K562 (cell line): ENCODE results near the gene LMO2. TPM values are rescaled to one million over a fixed set of nuclear protein-coding genes. Genes with fewer than 3 reads are reported as not detected.

Source experiments
- ARID1B ChIP-seq: fragments of 450-650 bp; IDR thresholded peaks from 2 replicates; pipeline ENCODE4 v1.6.1; 2016; ENCODE audit warnings: antibody characterized with exemption, mild to moderate bottlenecking, inconsistent platforms
- ATF1 ChIP-seq, 2 experiments: fragments of 450-650 bp in 1 of 2; IDR thresholded peaks; 2 replicates each; pipeline ENCODE4 v1.6.1; 2016; ENCODE audit warnings: missing compliant biosample characterization in 1 of 2, missing genetic modification characterization in 1 of 2
- ATF7 ChIP-seq: fragments of 450-650 bp; IDR thresholded peaks from 2 replicates; pipeline ENCODE4 v1.7.1; 2014; ENCODE audit warnings: mild to moderate bottlenecking, moderate library complexity
- CREB3 ChIP-seq: fragments of 450-650 bp; conservative IDR thresholded peaks from 2 replicates; pipeline ENCODE4 v1.6.1; 2016; ENCODE audit warnings: missing genetic modification characterization, low read depth, mild to moderate bottlenecking, missing compliant biosample characterization, moderate library complexity
- EHMT2 ChIP-seq: fragments of 450-650 bp; IDR thresholded peaks from 2 replicates; pipeline ENCODE4 v1.6.1; 2018; ENCODE audit warnings: antibody characterized with exemption
- EP300 ChIP-seq: IDR thresholded peaks from 2 replicates; pipeline ENCODE4 v1.6.1; 2012; ENCODE audit warnings: low read length, improper control_type of control experiment
- FOXJ3 ChIP-seq: sonication (generic); formaldehyde crosslinking; IDR thresholded peaks from 2 replicates; pipeline ENCODE4 v1.4.0; 2020; ENCODE audit warnings: mild to moderate bottlenecking, missing genetic modification reagents
- HNRNPL ChIP-seq: fragments of 200-400 bp; formaldehyde crosslinking; IDR thresholded peaks from 2 replicates; pipeline ENCODE4 v1.6.1; 2017; ENCODE audit warnings: low read depth, mild to moderate bottlenecking, low read length
- KAT8 ChIP-seq: fragments of 450-650 bp; IDR thresholded peaks from 2 replicates; pipeline ENCODE4 v1.6.1; 2016; ENCODE audit warnings: low read depth, mild to moderate bottlenecking
- MAFF ChIP-seq: IDR thresholded peaks from 2 replicates; pipeline ENCODE4 v1.6.1; 2012; ENCODE audit warnings: low read length, improper control_type of control experiment
- MEIS2 ChIP-seq: fragments of 450-650 bp; IDR thresholded peaks from 2 replicates; pipeline ENCODE4 v1.6.1; 2014; ENCODE audit warnings: mild to moderate bottlenecking; ENCODE audit not compliant: partially characterized antibody
- NBN ChIP-seq: fragments of 450-650 bp; IDR thresholded peaks from 2 replicates; pipeline ENCODE4 v1.6.1; 2016; ENCODE audit warnings: low read depth, mild to moderate bottlenecking
- NR2C1 ChIP-seq, 2 experiments: fragments of 450-650 bp; IDR thresholded peaks; 2 replicates each; pipeline ENCODE4 v1.6.1; 2017; ENCODE audit warnings: mild to moderate bottlenecking in 2 of 2, antibody characterized with exemption in 1 of 2, inconsistent platforms in 1 of 2, missing compliant biosample characterization in 1 of 2, missing genetic modification characterization in 1 of 2
- PHF8 ChIP-seq: fragments of 200-600 bp; sonication (generic); IDR thresholded peaks from 2 replicates; pipeline ENCODE4 v1.6.1; 2012; ENCODE audit warnings: mixed run types, mild to moderate bottlenecking, inconsistent platforms, low read length, moderate library complexity, borderline replicate concordance
- PHTF2 ChIP-seq: fragments of 250-450 bp; sonication (Bioruptor Pico); IDR thresholded peaks from 2 replicates; pipeline ENCODE4 v1.5.0; 2021; ENCODE audit warnings: mild to moderate bottlenecking
- PML ChIP-seq: IDR thresholded peaks from 2 replicates; pipeline ENCODE4 v1.6.1; 2012; ENCODE audit warnings: low read length, inconsistent platforms
- POLR3A ChIP-seq: IDR thresholded peaks from 2 replicates; pipeline ENCODE4 v1.6.1; 2011; ENCODE audit warnings: borderline replicate concordance, mild to moderate bottlenecking, moderate library complexity; ENCODE audit not compliant: insufficient read length, insufficient read depth; ENCODE audit errors: extremely low read depth
- SP1 ChIP-seq: sonication (generic); formaldehyde crosslinking; IDR thresholded peaks from 2 replicates; pipeline ENCODE4 v1.8.1; 2022; ENCODE audit warnings: mild to moderate bottlenecking, missing genetic modification reagents
- TAL1 ChIP-seq: fragments of 450-650 bp; IDR thresholded peaks from 2 replicates; pipeline ENCODE4 v1.6.1; 2016; ENCODE audit warnings: mild to moderate bottlenecking
- TBP ChIP-seq: optimal IDR thresholded peaks from 2 replicates; pipeline ENCODE3; 2011; ENCODE audit warnings: low read depth, low read length, improper control_type of control experiment
- ZNF124 ChIP-seq: sonication (generic); formaldehyde crosslinking; IDR thresholded peaks from 2 replicates; pipeline ENCODE4 v1.8.1; 2022; ENCODE audit warnings: missing genetic modification reagents
- ZNF197 ChIP-seq: fragments of 200-800 bp; sonication (Bioruptor generic); IDR thresholded peaks from 2 replicates; pipeline ENCODE4 v1.6.1; 2016; ENCODE audit warnings: low read depth, missing genetic modification characterization, missing compliant biosample characterization
- ZNF3 ChIP-seq: fragments of 250-450 bp; sonication (Bioruptor Pico); IDR thresholded peaks from 2 replicates; pipeline ENCODE4 v1.5.0; 2021; ENCODE audit warnings: mild to moderate bottlenecking, moderate library complexity
- ZNF589 ChIP-seq: fragments of 200-800 bp; sonication (Bioruptor generic); IDR thresholded peaks from 2 replicates; pipeline ENCODE4 v1.6.1; 2016; ENCODE audit warnings: low read depth, missing genetic modification characterization, missing compliant biosample characterization
- ZNF668 ChIP-seq: fragments of 250-450 bp; sonication (Bioruptor Pico); IDR thresholded peaks from 2 replicates; pipeline ENCODE4 v1.8.0; 2022; ENCODE audit warnings: mild to moderate bottlenecking, inconsistent platforms
- ZNF766 ChIP-seq: fragments of 200-800 bp; sonication (Bioruptor generic); conservative IDR thresholded peaks from 2 replicates; pipeline ENCODE4 v1.6.1; 2016; ENCODE audit warnings: missing genetic modification characterization, missing compliant biosample characterization
- polyA plus RNA-seq, 8 experiments: library from polyadenylated mRNA; depleted of rRNA in 4 of 8; stranded (reverse) in 5 of 8; unstranded in 3 of 8; fragments of >200 nt; fragmentation: Nextera tagmentation in 2 of 8; fragmentation: Illumina TruSeq in 1 of 8; extraction: Ambion mirVana in 2 of 8; extraction: Trizol in 1 of 8; gene quantifications; 2 replicates each; pipeline versions ENCODE4 v1.2.1 to v1.2.3, GENCODE V29; 2011 to 2014; ENCODE audit warnings: inconsistent platforms in 1 of 8, missing spikeins in 1 of 8
- total RNA-seq, 7 experiments: library from RNA; depleted of rRNA in 6 of 7; stranded (reverse); fragments of >200 nt in 6 of 7; fragmentation: Illumina TruSeq in 2 of 7; extraction: Trizol in 2 of 7; gene quantifications; 2 replicates each; pipeline versions ENCODE4 v1.2.1 to v1.2.3, GENCODE V29; 2011 to 2021; ENCODE audit warnings: low replicate concordance in 1 of 7

LMO2 gene
- total and polyA plus RNA-seq, 9 of the 15 experiments (the other 6 are each of a cell fraction or from before 2014, with no cell fraction given): 6.9 to 126 (median 91.5) TPM

- TF ChIP-seq TBP (peak; percentile 18), KAT8 (no peak), SP1 (peak; percentile 69), MEIS2 (peak; percentile 76), ARID1B (peak; percentile 73), PML (0 out of 2 replicates have a peak, but pooled peaks have one; percentile 33), PHF8 (peak; percentile 36; the same call in 1 of the 2 replicates), EP300 (peak; percentile 68; the same call in 1 of the 2 replicates), ZNF589 (CRISPR knock-in tag) (peak; percentile 66; the same call in 1 of the 2 replicates), CREB3 (tag) (peak; percentile 68; the same call in 1 of the 2 replicates), ZNF668 (peak; percentile 42; the same call in 1 of the 2 replicates), ZNF124 (CRISPR knock-in tag) (no peak), PHTF2 (CRISPR knock-in tag) (no peak), HNRNPL (no peak), EHMT2 (peak; percentile 89), ATF7 (peak; percentile 76), ZNF3 (CRISPR knock-in tag) (no peak), FOXJ3 (CRISPR knock-in tag) (no peak), ATF1 (CRISPR knock-in tag; IDR thresholded peaks at IDR 0.05) (no peak), ATF1 (tag; IDR thresholded peaks at IDR 0.05) (peak; percentile 57; the same call in 1 of the 2 replicates), POLR3A (no peak), ZNF197 (CRISPR knock-in tag) (0 out of 2 replicates have a peak, but pooled peaks have one; percentile 5), MAFF (peak; percentile 40; the same call in 1 of the 2 replicates), NBN (0 out of 2 replicates have a peak, but pooled peaks have one; percentile 75), NR2C1 (IDR thresholded peaks at IDR 0.05) (no peak), NR2C1 (tag; IDR thresholded peaks at IDR 0.05) (peak; percentile 71), ZNF766 (CRISPR knock-in tag) (peak; percentile 77; the same call in 1 of the 2 replicates), TAL1 (0 out of 2 replicates have a peak, but pooled peaks have one; percentile 5)
These were observed 20.8 kb upstream of the LMO2 start (continued) for GRCh38 chr11:33912405-33913361.
